GM18870 (cell line): Measurements from ENCODE around the gene ATP2B3.
A peak's percentile ranks its signal among the peaks of the same experiment; 100 is the strongest.
"Not testable (repeated sequence)": the region's sequence is repeated elsewhere in the genome, so short reads cannot be mapped to it uniquely, and the experiment has no call there.

Experiments
- ATAC-seq: cut with Tn5 transposase; IDR thresholded peaks from one replicate; pipeline ENCODE4 v1.9.1; 2021; ENCODE audit warnings: moderate library complexity; ENCODE audit not compliant: unreplicated experiment

ATP2B3 gene

DNA sequence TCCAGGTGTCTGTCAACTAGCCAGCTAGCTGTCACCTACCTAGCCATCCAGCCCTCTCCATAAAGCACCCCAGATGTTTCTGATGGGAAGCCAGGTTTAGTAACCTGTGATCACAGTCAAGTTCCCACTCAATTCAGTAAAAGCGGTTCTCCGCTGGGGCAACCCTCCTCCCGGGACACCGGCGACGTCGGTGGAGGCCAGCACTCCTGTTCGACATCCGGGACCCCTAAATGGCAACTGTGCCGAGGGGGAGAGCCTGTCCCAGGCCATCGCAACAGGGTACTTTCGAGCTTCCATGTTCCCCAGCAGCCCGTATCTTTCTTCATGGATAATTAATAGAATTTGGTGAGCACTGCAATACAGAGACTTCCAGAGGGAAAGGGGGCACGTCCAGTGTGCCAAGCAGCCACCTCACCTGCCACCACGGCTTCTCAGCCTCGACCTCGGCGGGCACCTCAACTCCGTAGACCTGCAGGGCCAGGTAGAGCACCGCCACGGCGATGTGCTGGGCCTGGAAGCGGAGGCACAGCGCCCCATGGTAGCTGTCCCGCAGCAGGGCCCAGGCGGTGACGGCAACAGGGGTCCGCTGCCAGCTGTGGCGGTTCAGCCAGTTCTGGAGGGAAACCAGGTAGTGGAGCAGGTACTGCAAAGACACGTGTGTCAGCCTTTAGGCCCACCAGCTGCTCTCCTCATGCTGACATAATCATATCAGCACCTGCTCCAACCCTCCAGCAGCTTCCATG, 74.8 kb downstream of the ATP2B3 start:
- no peak for ATAC-seq

- ATAC-seq: no peak
Measured at GRCh38 chrX:153592966-153593688, 75.7 kb downstream of the ATP2B3 start.

DNA sequence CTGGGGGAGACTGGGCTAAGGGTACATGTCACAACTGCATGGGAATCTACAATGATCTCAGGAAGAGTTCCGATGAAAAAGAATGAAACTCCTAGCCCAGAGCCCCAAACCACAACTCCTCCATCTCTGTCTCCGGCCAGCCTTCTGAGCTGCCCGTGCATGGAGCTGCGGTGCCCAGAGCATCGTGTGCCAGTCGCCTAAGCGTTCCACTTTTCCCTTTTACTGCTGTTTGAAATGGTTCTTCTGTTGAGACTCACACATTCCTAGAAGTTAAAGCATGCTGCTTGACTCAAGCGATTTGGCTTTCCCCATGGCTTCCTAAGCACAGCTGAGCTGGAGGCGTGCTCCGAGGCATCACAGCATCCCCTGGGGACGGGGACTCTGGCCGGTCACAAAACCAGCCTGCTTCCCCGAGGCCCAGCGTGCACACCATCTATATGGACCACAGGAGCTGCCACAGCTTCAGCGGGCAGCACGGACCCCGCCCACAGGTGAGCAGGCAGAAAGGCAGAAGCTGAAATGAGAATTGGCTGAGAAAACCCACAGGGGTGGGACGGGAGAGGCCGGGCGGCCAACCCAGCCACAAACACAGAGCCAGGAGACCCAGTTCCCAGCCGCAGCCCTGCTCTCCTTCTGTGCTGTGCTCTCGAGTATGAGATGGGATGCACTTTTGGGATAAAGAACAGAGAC, 76.5 kb downstream of the ATP2B3 start:
- ATAC-seq: no peak

- no peak for ATAC-seq
Measured at GRCh38 chrX:153595387-153595786, 77.9 kb downstream of the ATP2B3 start.

DNA sequence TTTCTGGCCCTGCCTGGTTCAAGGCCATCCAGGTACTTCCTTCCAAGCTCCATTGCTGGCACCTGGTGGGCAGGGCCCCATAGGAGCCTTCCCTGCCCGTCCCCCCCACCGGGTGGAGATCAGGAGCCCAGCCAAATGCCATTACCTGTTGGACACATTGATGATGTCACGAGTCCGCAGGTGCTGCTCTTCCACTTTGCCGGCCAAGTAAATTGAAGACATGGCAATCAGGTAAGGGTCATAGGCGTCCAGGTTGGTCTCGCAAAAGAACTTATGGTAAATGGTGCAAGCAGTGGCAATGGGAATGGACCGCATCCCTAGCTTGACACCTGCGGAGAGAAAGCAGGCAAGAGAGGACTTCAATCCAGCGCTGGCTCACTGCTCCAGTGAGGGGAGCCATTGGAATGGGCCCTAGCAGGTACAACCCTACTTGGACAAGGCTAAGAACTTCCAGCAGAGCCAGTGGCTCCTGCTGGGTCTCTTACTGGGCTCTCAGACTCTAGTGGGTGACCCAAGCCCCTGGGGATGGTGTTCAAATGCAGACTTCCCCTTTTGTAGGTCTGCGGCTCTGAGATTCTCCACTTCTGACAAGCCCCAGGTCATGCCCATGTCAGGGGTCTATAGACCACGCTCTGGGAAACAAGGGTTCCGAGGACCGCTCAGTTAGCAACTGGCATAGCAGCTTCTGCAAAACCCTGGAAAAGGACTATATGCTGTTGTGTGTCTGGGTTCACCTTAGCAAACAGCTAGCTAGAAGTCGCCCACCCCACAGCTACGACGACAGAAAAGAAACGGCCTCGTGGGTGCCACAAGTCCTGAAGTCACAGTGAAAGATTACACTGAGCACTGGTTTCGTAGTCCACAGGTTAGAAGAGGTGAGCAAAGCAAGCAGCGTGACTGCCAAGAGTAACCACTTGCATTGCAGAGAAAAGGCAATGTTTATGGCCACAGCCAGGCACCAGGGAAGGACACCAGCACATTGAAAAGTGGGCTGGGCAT, 78.7 kb downstream of the ATP2B3 start:
- no peak for ATAC-seq

DNA sequence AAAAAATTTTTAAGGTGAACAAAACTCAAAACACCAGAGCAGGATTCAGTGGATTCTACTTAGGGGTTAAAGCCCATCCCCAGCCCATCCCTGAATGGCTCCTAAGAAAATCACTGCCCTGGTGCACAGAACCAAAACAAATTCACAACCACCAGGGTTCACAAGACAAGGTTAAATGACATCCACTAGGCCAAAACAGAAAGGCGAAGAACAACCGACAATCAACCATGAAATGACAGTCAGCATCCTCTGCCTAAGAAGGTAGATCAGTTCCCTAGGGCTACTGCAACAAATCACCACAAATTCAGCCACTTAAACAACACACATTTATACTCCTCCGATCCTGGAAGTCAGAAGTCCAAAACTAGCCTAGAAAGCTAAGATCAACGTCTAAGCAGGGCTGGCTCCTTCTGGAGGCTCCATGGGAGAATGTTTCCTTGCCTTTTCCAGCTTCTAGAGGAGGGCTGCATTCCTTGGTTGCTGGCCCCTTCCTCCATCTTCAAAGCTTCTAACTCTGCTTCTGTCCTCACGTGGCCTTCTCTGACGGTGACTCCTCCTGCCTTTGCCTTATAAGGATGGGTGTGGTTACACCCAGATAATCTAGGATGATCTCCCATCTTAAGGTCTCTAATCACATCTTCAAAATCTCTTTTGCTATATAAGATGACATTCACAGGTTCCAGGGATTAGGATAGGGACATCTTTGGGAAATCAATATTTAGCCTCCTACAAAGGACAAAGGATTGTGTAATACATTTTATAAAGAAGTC, 79.7 kb downstream of the ATP2B3 start:
- ATAC-seq: no peak

GRCh38 chrX:153598541-153599191, 81.2 kb downstream of the ATP2B3 start, which contains the start of gene CCNQ:
CCNQ (minus strand) TSS chrX:153599139; CDS start chrX:153599073, 66 bp downstream.
- peak; percentile 18 for ATAC-seq

DNA sequence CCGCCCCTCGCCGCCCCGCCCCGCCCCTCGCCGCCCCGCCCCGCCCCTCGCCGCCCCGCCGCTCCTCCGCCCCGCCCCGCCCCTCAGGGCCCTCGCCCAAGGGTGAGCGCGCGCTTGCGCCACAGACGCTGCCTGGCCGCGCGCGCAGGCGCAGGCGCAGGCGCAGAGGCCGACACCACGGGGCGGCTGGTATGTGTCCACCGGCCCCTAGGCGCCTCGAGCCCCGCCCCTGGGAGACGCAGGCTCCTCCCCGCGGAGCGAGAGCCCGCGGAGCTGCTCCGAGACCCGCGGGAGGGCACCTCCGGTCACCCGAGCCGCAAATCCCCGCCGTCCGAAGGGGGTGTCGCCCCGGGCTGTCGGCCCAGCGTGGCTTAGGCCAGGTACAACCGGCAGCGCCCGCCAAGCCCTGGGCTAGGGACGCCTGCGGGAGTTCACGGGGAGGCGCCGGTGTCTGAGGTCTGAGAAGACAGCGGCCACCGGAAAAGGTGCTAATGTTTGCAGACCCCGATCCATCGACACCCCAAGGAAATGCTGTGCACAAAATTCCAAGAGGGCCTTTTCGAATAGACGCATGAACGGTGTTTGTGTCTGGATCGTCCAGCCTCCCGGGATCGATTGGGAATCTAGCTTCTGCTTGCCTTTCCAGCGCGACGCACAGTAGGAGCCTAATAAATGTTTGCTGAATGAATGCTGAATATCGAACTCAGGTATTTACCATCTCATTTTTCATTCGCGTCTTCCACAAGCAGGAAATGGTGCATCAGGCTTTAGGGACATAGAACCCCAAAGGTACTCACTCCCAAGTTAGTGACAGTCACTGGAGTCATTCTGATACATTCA, 82.0 kb downstream of the ATP2B3 start:
- ATAC-seq: peak; percentile 46

DNA sequence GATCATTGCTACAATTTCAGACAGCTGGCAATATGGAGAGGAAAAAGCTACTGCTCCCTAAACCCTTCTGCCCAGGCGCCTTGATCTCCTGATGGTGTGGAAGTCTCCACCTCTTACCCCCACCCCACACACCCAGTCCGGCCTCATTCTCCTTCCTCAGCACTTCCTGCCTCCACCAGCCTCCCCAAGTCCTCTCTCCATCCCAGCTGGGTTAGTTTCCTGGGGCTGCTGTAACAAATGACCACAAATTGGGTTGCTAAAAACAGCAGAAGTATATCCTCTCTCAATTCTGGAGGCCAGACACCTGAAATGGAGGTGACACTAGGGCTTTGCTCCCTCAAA, 82.6 kb downstream of the ATP2B3 start:
- no peak for ATAC-seq

GRCh38 chrX:153600921-153601320, 83.5 kb downstream of the ATP2B3 start:
- ATAC-seq: no peak

- ATAC-seq: no peak
Measured at GRCh38 chrX:153601511-153602110, 84.2 kb downstream of the ATP2B3 start.

DNA sequence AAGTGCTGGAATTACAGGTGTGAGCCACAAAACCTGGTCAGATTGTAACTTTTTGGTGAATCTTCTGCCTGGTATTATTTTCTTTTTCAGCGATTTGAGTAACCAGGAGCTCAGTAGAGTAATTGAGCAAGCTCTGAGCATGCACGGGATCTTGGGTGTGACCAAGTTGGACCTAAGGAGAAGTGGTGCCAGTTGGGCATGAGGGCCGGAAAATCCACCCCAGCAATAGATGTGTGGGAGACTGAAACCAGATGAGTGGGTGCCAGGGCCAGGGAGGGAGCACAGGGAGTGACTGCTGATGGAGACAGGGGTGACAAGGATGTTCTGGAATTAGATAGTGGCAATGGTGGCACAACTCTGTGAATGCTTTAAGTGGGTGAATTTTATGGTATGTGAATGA, 85.2 kb downstream of the ATP2B3 start:
- no peak for ATAC-seq

DNA sequence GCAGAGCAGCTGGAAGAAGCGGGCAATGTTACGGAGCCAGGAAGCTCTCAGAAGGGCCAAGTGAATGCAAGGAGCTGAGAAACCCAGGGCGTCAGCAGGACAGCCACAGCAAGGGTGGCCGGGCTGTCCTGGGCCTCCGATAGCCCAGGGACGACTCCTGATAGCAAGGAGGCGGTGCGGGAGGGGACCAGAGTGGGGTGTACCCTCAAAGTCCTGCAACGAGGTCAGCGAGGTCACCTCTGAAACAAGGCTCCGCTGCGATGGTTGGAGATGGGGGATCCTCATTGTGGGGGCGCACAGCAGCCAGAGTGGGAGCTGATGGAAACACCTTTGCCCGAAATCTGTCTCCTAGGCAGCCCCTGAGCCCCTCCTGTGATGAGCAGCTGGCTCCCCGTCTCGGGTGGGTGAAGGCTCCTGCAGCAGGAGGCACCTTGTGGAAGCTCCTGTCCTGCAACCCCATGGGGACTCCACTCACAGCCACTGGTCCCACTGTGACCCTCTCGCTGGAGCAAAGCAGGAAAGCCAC, 85.8 kb downstream of the ATP2B3 start:
- no peak for ATAC-seq

GRCh38 chrX:153604666-153605380, 87.4 kb downstream of the ATP2B3 start:
- not testable (repeated sequence) for ATAC-seq

- no peak for ATAC-seq
Measured at GRCh38 chrX:153606503-153606902, 89.1 kb downstream of the ATP2B3 start.

- ATAC-seq: no peak
Measured at GRCh38 chrX:153608376-153608775, 90.9 kb downstream of the ATP2B3 start.

GRCh38 chrX:153608806-153609205, 91.4 kb downstream of the ATP2B3 start:
- no peak for ATAC-seq
